NCI-H526 treated with DMSO at 0.1 percent for 48 hours (cell line): Measurements from ENCODE around the gene PHACTR2.
"Not testable (repeated sequence)": the region's sequence is repeated elsewhere in the genome, so short reads cannot be mapped to it uniquely, and the experiment has no call there.

Experiments
- DNase-seq: peaks from one replicate; lab custom pipeline; 2025; lab: John Stamatoyannopoulos, UW

PHACTR2 gene

DNA sequence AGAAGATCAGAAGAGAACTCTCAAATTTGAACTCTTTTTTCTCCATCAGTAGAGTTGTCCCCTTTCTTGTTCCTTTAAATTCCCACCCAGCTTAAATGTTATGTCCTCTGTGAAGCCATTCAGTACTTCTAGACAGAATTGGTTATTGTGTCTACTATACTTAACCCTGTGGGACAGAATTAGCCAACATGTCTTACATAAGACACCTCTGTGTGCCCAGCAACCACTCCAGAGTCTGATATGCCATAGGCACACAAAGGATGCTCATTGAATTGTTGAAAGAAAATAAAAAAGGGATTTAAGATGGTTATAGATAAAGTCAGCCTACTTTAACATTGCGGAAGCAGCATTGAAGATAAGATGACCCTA is 88.4 kb downstream of the PHACTR2 start:
- no peak for DNase-seq

DNA sequence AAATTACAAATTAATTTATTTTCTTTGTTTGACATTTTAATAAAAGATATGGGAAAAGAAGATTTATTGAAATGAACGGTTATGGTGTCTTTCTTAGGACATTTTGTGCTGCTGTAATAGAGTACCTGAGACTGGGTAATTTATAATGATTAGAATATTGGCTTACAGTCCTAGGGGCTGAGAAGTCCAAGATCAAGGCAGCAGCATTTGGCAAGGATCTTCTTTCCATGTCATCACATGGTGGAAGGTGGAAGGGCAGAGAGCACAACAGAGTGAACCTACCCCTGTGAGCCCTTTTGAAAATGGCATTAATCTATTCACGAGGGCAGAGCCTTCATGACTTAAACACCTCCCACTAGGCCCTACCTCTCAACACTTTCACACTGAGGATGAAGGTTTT is 89.7 kb downstream of the PHACTR2 start:
- no peak for DNase-seq

DNA sequence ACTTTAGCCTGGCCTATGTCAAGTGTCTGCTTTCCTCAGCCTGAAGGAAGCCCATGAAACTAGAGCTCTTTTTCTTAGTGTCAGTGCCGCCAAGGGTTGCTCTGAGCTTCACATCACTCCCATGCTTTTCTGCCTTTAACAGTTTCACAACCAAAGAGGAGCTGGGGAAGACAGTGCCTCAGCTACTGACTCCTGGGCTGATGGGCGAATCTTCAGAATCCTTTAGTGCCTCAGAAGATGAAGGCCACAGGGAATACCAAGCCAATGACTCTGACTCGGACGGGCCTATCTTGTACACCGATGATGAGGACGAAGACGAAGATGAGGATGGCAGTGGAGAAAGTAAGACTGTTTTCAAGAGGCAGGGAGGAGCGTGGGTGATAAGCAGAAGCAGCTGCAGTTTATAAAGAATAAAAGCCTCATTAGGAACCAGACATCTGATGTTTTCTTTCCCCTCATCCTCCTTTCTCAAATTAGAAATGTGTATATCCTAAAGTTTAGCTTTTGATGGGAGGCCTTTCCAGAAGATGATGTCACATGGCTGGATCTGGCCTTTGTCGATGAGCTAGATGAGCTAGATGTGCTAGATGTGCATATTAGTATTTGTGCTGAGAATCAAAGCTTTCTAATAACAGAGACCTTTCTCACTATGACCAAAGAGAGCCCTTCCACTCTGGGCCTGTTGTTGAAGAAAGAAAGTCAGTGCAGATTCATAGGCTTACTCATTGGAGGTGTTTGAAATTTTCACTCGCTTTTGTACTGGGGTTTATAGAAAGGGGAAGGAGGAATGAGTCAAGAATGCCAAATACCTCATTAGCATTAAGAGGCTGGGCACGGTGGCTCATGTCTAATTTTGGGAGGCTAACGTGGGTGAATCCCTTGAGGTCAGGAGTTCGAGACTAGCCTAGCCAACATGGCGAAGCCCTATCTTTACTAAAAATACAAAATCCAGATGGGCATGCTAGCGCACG is 94.6 kb downstream of the PHACTR2 start:
- DNase-seq = no peak

DNA sequence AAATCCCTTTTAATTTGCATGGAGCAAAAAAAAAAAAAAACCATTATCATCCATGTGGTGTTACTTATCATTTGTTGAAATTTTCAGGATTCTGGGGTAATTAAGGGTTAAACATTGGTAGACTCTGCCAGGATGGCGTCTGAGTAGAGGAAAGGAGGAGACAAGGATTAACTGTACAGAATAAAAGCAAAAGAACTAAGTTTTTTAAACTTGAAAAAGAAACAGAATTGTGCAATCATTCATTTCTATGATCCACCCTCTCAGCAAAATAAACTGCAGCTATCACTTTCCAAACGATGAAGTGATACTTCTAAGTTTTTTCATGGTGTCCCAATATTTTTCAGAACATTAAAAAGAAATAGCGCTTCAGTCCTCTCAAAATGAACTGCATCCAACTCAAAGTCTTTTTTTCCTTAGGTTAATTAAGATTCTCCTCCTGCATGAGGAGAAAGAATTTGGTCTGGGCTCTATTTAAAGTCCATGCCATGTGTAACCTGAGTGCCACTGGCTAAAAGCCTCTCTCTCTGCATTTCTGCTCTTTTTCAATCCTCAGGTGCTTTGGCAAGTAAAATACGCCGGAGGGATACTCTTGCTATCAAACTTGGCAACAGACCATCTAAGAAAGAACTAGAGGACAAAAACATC is 95.9 kb downstream of the PHACTR2 start:
- DNase-seq = no peak

DNA sequence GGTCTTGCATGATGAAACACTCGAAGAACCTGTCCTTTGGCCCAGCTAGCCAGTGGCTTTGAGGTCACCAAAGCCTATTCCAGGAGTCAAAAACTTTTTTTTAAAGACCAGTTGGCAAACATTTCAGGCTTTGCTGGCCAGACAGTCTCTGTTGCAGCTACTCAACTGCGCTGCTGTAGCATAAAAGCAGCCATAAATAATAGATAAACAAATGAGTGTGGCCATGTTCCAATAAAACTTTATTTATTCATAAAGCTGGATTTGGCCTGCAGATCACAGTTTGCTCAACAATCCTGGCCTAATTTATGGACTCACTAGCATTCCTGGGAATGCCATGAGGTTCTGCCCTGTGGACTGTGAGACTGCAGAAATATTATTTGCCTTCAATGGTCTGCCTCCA is 96.6 kb downstream of the PHACTR2 start:
- no peak for DNase-seq

DNA sequence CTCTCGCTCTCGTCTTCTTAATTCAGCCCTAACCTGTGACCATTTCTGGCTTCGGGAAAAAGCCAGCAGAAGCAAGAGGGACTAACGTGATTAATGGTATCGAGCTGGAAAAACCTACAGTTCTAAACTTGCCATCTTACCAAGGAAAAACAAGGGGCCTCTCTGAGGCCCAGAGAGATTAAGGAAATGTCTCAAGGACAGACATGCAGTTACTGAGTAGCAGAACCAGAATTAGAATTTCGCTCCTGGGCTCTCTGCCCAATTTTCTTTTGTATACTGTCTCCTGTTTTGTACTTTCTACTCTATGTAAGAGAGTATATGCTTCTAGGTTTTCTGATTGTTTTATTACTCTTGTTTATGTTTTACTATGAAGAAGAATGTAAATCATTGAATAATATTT is 97.6 kb downstream of the PHACTR2 start:
- no peak for DNase-seq

DNA sequence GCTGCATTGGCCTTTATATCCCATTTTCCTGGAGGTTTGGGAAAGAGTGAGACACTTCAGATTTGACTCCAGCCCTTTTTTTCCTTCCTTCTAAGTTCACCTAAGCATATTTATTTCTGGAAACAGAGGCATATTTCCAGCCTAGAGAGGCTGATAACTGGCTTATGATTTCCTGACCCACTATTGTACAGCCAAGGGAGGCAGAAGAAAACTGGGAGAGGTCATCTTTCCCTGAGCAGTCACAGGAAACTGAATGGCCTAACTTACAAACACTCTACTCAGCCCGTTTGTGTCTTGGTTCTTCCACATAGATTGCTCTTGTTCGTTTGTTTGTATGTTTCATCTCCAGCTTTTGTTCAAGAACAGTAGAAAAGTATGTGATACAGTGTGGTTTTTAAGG is 101.2 kb downstream of the PHACTR2 start:
- no peak for DNase-seq

DNA sequence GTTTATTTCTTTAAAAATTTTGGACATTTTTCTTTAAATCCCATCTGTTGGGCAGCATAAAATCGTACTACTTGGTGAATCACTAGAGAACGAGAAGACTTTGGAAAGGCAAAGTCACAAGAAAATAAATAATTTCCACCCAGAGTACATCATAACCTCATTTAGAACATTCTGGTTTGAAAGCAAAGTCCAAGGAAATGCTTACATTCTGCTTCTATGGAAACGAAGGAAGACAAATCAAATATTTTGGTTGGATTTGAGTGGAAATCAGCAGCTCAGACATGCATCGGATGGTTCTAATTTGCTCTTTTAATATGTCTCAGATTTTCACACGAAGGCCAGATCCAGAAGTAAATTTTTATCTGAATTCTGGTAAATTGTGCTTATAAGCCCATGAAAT is 104.7 kb downstream of the PHACTR2 start:
- no peak for DNase-seq

DNA sequence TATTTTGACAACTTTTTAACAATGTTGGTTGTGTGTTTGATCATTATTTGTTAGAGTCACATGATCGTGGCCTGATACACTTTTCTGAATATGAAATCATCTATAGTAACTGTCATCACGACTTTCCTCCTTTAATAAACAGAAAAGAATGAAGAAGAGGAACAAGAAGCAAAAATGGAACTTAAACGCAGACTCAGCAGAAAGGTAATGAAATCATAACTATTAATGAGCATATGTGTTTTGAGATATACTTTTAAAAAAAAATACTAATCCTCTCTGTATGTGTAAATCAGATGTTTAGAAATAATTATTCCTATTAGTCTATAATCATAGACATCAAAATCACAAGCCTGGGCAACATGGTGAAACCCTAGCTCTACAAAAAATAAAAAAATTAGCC is 105.3 kb downstream of the PHACTR2 start:
- DNase-seq = no peak

DNA sequence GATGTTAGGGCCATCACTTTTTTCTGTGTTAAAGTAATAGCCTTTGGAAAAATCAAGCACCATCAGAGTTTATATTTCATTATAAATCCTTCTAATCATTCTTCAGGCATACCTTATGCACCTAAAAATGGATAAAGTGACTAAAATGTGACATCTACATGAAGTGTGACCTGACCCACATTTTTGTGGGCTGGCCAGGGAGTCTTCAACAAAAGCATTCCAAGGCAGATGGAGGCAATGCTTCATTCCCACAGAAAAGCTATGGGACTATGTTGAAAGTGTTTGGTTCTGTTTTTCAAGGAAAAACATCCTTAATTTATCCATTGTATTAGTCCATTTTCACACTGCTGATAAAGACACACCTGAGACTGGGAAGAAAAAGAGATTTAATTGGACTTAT is 106.6 kb downstream of the PHACTR2 start:
- DNase-seq = no peak

DNA sequence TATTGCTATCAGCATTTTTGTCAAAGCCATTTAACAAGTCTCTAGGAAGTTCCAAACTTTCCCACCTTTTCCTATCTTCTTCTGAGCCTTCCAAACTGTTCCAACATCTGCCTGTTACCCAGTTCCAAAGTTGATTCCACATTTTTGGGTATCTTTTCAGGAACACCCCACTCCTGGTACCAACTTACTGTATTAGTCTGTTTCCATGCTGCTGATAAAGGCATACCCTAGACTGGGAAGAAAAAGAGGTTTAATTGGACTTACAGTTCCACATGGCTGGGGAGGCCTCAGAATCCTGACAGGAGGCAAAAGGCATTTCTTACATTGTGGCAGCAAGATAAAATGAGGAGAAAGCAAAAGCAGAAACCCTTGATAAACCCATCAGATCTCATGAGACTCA is 108.6 kb downstream of the PHACTR2 start:
- not testable (repeated sequence) for DNase-seq

DNA sequence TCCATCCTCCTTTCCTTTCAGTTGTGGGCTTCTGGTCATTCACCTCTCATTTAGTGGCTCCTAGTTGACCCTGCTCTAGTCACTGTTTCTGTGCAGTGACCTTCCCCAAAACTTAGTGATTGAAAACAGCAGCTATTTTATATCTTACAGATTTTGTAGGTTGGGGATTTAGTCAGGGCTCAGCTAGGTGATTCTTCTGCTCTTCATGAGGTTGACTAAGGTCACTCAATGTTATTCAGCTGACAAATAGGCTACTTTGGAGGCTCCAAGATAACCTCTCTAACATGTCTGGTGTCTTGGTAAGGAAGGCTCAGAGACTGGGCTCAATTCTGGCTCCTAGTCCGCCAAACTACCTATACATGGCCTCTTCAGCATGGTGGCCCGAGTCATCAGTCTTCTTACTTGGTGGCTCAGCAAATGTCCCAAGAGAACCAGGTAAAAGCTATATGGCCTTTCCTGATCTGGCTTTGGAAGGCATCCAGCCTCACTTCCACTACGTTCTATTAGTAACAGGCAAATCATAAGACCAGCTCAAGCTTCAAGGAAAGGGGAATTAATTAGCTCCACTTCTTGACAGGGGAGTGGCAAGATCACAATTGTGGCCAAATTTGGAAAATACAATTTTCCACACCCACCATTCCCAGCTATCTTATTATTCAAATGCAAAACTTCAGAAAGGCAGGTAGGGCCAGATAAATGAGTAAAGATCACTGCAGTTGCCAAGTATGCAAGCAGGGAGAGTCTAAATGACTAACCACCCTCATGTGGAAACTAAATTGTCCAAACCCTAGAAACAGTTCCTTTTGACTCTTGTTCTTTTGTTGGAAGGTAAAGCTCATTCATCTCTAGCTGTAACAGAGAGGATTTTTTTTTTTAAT is 114.9 kb downstream of the PHACTR2 start:
- DNase-seq = no peak

DNA sequence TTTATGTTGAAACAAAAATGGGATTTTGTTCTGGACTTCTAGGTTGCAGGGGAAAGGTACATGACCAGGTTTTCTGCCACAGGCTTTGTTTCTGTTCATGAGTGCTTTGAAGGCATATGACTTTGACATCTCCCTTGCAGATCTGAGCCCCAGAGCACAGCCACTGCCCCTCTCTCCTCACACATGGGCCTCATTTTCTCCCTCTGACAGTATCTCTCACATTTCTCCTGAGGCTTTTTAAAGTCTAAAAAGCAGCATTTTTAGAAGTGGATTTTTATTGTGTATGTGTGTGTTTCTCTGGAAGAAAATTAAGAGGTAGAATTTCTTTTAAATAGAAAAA is 115.5 kb downstream of the PHACTR2 start:
- DNase-seq = no peak

DNA sequence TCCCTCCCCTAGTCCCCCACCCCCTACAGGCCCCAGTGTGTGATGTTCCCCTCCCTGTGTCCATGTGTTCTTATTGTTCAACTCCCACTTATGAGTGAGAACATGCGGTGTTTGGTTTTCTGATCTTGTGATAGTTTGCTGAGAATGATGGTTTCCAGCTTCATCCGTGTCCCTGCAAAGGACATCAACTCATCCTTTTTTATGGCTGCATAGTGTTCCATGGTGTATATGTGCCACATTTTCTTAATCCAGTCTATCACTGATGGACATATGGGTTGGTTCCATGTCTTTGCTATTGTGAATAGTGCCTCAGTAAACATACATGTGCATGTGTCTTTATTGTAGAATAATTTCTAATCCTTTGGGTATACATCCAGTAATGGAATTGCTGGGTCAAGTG is 118.8 kb downstream of the PHACTR2 start:
- not testable (repeated sequence) for DNase-seq

DNA sequence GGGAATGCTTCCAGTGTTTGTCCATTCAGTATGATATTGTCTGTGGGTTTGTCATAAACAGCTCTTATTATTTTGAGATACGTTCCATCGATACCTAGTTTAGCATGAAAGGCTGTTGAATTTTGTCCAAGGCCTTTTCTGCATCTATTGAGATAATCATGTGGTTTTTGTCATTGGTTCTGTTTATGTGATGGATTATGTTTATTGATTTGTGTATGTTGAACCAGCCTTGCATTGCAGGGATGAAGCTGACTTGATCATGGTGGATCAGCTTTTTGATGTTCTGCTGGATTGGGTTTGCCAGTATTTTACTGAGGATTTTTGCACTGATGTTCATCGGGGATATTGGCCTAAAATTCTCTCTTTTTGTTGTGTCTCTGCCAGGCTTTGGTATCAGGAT is 120.7 kb downstream of the PHACTR2 start:
- not testable (repeated sequence) for DNase-seq

DNA sequence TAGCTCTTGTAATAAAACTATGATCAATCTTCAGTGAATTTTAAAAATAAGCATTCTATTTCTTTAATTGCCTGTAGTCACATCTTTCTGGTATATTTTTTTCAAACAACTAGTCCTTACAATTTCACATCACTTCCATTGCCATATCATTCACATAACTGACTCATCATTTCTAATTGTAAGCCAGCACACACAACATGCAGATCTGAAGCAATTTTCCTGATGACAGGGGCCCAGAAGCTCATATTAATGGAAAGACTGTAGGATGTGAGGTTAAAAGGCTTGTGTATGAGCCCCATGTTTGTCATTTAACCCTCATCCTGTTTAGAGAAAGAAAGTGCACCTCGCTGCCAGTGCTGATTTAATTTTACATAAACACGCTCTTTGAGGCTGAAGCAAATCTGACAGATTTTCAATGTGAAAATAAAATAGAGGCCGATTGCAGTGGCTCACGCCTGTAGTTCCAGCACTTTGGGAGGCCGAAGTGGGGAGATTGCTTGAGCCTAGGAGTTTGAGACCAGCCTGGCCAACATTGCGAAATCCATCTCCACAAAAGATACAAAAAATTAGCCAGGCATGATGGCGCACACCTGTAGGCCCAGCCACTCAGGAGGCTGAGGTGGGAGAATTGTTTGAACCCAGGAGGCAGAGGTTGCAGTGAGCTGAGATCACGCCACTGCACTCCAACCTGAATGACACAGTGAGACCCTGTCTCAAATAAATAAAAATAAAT is 125.2 kb downstream of the PHACTR2 start:
- DNase-seq = no peak

DNA sequence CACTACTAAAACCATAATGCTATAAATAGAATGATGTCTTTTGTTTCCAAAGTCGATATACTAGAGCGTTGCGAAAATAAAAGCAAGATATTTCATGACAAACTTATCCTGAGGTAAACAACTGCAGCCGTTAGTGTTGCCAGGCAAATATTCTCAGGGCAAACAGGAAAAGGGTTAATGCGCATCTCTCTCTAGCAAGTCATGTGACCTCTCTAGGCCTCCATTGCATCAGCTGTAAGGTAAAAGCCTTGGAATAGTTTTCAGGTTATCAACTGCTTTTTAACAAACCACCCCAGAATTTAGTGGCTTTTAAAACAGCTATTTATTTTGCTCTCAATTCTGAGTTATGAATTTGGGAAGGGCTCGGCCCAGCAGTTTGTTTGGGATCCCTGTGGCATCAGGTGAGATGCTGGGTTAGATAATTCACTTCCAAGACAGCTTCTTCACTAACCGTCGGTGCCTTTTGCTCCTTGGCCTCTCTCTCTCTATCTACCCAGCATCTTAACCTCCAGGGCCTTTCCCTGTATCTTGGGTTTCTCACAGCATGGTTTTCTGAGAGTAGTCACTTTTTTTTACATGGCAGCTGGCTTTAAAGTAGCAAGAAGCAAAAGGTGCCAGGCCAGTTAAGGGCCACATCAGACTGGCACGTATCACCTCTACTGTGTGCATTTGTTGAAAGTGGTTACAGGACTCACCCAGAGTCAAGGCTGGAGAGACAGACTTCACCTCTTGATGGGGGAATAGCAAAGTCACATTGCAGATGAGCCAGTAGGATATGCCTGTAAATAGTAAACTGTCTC is 126.2 kb downstream of the PHACTR2 start:
- no peak for DNase-seq

DNA sequence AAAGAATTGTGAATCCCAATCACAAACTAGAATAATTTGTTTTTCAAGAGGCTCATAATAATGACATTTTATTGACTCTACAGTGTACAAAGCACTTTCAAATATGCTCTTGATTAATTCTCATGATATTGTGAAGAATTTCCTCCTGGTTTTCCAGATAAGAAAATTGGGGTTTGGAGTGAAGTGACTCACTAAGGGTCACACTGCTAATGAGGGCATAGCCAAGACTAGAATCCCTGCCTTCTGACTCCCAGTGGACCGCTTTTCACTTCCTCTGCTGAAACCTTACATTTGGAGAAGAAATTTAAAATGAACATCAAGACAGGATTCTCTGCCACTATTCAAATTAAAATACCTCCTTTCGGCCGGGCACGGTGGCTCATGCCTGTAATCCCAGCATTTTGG is 127.1 kb downstream of the PHACTR2 start:
- DNase-seq = no peak

DNA sequence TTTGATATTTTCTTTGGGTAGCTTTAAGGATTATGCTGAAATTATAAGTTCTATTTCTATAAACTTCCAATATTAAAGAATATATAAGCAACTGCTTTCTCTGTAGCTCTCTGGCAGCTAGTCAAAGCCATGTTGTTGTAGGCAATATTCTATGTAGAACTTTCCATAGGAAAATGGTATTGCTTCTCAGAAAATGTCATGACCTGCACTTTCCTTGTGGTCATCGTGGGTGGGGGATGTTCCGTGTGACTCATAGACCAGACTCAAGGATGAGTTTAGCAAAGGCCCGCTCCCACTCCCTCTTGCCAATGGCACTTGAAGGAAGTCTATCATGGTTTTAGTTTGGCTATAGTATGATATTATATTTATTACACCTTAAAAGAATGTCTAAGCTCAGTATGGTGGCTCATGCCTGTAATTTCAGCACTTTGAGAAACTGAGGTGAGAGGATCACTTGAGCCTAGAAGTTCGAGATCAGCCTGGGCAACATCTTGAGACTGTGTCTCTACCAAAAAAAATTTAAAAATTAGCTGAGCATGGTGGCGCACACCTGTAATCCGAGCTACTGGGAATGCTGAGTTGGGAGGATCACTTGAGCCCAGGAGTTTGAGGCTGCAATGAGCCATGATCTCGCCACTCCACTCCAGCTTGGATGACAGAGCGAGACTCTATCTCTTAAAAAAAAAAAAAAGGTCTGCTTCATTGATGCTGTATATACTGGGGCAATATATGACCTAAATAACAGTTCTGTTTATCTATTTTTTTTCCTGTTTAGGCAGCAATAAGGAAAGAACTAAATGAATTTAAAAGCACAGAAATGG is 128.7 kb downstream of the PHACTR2 start:
- no peak for DNase-seq

DNA sequence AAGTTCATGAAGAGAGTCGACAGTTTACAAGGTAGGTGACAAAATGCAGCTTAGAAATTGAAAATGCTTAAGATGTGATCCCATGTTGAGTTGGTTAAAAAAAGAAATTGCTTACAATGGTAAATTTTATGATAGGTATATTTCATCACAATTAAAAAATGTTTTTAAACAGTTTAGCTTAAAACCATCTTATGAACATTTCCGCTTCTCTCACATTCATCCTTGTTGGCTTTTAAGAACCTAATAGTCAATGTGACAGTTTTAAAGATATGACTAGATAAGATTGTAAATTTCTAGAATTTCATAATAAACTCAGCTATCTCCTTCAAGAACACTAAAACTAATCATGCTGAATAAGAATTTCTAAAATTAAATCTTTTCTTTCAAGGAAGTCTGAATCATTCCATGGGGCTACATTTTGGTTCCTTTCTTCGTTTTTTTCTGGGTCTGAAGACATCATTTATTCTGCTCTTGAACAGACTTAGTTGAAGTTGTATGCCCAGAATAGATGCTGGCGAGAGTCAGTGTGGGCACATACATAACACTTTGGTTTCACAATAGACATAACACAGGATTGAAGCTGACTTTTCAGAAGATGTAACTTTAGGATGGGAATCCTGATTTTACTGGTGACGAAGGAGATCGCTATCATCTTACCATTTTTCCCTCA is 129.5 kb downstream of the PHACTR2 start:
- DNase-seq = no peak
